CD4-positive, alpha-beta T cell treated with Interleukin-4 for 4 hours (primary cell): Measurements from ENCODE around the gene SRGAP3.

Experiments
- DNase-seq: peaks from one replicate; pipeline ENCODE4 v3.0.0-alpha.2; 2020

The SRGAP3 gene

DNA sequence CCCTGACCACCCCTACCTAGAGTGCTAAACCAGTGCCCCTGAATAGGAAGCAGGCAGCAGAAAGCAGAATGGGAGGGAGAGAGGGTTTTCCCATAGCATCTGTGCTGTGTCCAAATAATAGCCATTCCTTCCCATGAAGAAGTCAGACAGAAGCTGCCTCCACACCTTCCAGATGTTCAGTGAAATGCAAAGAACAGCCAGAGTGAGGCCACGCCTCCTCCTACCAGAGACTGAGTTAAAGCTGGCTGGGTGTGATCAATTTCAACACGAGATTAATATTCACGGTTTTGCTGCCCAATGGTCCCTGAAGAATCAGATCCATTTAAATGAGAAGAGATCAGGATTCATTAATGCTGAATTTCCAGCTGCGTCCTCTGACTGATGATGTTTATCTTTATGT lies 111.8 kb downstream of the SRGAP3 start:
- no peak for DNase-seq

DNA sequence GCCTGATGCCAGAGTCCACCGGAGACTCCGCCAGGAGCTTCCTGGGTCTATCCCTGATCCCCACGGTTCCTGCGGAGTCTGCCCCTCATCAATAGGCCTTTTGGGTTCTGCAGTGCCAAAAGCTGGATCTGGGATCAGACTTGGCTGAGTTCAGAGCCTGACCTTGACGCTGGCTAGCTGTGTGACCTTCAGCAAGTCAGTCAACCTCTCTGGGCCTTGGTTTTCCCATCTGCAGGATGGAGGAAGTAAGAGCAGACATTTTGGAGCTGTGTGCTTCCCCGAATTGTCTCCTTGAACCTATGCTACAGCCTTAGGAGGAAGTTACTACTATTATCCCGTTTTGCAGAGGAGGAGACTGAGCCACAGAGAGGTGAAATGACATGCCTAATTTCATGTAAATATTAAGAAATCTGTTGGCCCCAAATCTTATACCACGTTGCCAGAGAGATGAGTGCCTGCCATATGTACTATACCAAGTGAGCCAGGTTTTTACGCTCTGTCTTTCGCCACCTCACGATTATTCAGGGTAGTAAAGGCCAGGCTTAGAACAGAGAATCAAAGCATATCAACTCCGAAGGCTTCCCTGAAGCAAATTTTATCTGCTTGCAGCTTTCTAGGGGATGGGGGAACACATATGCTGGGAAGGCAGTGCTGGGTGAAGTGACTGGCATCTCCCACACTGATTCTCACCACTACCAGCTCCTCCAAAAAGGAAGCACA lies 112.5 kb downstream of the SRGAP3 start:
- DNase-seq: no peak

DNA sequence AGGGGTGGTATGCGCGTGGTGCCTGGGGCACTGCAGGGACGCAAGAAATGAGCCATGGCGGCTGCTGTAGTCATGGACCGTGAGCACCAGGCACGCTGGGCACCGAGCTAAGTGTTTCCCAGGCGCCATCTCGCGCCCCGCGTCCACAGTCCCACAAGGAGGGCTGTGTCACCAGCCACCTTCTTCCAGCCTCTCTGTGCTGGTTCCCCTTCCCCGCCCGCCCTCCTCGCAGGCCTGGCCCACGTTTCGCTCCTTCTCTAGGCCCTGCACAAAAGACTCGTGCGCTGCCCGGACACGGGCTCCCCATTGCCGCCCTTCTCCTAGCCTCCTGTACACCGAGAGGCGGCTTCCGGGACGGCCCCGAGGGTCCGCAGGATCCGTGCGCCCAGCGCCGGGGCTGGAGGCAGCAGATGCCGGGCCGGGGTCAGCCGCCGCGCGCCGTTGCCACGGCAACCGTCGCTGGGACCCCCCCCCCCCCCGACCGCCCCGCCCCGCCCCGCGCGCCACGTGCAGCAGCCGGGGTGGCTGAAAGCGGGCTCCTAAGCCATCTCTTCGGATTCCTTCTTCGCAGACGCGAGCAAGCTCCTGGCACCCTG lies 113.4 kb downstream of the SRGAP3 start:
- no peak for DNase-seq

DNA sequence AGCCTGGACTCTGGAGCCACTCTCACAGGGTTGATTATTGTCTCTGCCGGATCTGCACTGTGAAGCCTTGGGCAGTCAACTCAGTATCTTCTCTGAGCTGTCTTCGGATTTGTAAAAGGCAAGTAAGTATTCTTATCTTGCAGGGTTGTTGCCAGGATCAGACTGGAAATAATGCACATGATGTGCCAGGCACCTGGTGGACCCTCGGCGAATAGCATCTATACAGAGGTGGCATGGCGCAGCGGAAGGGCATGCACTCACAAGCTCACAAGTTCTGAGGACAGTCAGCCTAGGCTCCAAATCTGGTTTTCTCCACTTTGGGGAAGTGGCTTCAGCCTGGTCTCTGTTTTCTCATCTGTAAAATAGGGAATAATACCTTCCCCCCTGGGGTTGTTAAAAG lies 113.9 kb downstream of the SRGAP3 start:
- DNase-seq: no peak

GRCh38 chr3:9133656-9134055 lies 115.8 kb downstream of the SRGAP3 start:
- no peak for DNase-seq

DNA sequence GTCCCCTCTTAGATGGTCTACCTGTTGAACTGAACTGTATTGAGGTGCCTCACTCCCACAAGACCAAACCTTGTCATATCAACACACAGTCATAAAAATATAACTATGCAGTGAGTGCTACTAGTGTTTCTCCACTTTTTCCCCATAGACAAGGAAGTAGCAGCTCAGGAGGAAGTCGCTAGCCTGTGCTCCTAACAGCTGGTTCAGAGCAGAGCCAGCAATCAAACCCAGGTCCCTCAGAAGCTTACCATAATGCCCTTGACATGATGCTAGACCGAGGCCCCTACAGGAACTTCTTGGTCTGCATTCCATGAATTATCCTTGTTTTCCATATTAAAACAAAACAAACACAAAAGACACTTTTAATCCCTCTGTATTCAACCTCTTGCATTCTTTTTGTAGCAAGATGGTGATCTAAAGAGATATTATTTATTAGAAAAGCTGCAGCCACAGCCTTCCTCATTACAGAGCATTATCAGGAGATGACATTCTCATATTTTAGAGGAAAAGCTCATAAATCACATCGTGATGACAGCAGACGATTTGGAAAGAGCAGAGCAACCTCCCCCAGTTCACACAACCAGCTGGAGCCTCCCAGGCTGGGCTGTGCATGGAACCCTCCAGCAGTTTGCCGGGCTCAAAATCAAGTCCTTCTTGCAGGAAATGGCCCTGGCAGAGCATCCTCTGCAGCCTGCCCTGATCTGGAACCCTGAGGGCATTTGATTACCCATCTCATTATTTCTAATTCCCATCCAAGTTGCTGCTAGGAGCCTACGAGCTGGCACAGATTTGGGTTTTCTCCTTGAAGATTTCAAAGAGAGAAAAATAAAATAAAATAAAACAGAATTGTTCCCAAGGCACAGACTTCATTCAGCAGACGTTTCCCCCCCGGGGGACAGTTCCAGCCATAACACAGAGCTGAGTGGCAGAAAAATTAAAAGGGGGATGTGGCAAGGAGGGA lies 118.8 kb downstream of the SRGAP3 start:
- DNase-seq: no peak

DNA sequence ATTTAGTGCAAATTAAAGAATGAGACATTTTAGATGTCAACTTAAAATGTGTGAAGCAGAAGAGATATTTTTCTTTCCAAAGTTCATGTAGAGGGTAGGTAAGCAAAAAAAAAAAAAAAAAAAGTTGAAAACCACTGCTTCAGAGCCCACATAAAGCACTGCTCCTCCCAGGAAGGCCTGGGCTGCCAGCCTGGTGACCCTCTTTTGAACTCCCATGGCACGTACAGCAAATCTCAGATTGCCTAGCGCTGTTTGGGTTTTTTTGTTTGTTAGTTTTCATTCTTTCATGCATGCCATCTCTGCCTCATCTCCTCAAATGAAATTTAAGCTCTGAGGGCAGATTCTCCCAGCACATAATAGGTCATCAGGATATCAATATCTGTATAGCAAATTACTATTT lies 120.1 kb downstream of the SRGAP3 start:
- DNase-seq: no peak

DNA sequence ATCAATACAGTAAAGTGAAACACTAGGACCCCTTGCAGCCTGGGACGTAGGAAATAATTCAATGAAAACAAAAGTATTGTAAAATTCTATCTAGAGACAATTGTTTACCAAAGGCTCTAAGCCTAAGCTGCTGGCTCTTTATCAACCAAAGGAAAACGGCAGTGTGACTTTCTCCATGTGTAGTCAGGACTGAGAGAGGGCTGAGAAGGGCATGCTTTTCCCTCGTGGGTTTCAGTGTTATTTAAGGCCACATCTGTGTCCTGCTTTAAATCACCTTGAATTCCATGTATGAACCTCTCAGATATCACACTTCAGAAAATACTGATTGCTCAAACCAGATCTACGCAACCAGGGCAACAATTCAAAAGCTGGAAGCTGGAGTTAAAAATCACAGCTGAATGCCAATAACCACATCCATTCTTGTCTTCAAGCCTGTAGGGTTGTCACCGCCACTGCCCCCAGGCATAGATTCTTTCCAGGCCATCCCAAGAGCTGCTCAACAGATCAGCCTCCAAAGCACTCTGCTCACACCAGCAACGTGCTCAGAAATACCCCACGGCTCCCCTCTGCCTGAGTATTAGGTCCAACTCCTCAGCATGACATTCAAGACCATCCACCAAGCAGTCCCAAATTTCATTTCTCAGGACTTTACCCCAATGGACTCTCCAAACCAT lies 124.0 kb downstream of the SRGAP3 start:
- DNase-seq: no peak

DNA sequence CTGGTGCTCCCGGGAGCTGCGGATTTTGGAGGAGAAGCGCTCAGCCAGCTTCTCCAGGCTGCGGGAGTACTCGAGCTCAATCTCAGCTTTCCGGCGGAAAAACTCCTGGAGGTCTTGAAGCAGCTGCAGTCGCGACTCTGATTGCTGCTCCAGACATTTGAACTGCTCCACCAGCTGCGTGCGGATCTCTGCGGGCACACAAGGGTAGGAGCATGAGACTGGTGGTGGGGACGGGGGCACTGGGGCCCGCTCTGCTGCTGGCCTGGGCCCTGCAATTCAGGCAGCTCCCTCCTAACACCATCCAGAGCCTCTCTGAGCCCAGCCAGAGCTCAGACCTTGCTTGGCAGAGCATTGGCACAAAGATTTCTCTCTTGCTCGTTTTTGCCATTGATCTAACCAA lies 124.7 kb downstream of the SRGAP3 start:
- DNase-seq: no peak

- DNase-seq: no peak
Observed at GRCh38 chr3:9123840-9124239, 125.6 kb downstream of the SRGAP3 start.

DNA sequence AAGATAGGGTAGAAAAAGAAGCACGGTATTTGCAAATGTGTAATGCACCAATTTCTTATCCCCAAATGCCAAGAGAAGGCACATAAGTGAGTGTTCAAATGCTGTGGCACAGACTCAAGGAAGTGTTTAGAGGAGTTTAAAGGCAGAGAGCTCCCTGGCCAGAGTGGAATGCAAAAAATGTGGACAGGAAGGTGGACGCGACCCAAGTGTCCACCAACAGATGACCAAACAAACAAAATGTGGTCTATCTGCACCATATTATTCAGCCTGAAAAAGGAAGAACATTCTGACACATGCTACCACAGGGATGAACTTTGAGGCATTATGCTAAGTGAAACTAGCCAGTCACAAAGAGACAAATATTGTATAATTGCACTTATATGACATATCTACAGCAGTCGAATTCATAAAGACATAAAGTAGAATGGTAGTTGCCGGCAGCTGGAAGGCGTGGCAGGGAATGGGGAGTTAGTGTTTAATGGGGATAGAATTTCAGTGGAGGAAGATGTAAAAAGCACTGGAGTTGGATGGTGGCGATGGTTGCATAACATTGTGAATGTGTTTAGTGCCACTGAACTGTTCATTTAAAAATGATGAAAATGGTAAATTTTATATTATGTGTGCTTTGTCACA lies 126.6 kb downstream of the SRGAP3 start:
- DNase-seq: no peak

GRCh38 chr3:9121366-9122001 lies 128.0 kb downstream of the SRGAP3 start:
- DNase-seq: no peak

GRCh38 chr3:9119331-9119730 lies 130.1 kb downstream of the SRGAP3 start:
- no peak for DNase-seq

GRCh38 chr3:9118222-9118621 lies 131.2 kb downstream of the SRGAP3 start:
- DNase-seq: no peak

- no peak for DNase-seq
Observed at GRCh38 chr3:9117220-9117619, 132.2 kb downstream of the SRGAP3 start.

DNA sequence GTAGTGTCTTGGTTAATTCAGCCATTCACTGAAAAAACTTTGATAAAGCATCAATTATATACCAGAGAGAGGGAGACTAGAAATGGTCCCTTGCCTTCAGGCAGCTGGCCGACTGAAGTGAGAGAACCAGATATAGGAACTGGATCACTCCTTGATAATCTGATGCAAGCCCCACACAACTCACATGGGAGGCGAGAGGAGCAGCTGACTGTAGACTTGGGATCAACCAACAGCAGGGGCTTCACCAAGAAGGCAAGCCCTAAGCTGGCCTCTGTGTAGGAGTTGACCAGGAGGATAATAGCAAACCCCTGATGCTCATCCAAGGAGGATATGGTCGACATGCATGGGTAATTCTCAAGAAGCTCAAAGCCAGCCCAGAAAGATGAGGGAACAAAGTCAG lies 133.1 kb downstream of the SRGAP3 start:
- DNase-seq: no peak

DNA sequence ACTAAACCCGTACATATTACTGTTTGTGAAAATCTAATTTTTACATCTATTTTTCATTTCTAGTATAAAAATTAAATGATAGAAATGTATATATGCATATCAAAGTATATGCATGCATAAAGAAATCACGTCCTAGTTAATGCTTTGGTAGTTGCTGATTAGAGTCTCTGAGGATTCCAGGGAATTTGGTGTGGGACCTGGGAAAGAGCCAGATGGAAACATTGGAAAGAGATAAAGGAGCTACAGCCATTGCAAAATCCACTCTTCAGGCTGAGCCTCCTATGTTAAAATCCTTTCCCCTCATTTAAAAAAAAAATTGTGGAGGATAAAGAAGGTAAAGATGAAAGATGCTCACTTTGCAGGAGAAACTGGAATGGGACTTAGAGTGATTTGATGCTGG lies 134.1 kb downstream of the SRGAP3 start:
- no peak for DNase-seq

DNA sequence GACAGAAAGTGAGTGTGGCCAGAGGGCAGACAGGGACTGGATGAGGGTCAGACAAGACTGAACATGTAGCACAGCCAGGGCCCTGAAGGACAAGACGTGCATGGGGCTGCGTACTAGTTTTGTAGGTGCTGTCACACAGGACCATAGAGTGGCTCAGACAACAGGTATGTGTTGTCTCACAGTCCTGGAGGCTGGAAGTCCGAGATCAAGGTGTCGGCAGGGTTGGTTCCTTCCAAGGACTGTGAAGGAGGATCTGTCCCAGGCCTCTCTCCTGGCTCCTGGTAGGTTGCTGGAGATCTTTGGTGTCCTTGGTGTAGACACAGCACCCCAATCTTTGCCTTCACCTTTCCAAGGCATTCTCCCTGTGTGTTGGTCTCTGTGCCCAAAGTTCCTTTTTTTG lies 136.4 kb downstream of the SRGAP3 start:
- no peak for DNase-seq

DNA sequence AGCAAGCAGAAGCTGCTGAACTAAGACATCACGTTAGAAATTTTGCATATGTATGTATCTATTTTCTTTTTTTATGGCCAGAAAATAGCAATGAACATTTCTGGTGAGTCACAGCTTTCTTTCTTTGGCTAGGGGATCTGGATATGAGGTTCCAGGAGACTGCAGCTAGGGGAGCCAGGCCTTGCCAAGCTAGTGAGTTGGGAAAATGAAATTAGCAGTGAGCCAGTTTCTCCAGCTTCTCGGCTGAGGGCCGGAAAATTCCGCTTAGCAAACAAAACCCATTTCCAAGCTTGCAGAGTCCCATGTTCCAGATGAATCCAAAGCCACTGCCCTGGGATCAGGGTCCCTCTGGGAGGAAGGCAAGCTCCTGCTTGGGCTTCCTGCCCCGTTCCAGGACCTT lies 137.6 kb downstream of the SRGAP3 start:
- no peak for DNase-seq

DNA sequence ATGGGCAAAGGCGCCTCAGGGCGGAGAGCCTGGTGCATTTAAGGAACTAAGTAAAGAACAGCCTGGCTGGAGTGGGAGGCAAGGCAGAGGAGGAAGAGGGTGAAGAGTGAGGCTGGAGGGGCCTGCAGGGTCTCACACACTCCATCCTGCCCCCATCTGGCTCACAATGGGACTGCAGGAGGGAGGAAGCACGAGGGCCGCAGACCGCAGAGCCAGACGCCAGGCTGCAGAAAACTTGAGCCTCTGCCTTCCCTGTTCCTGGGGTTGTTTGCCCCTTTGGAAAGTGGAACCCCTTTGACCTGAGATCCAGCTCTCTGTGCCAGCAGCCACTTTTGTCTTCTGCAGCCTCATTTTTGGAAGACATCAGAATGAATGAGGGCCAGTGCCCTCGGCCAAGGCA lies 138.0 kb downstream of the SRGAP3 start:
- DNase-seq: no peak

DNA sequence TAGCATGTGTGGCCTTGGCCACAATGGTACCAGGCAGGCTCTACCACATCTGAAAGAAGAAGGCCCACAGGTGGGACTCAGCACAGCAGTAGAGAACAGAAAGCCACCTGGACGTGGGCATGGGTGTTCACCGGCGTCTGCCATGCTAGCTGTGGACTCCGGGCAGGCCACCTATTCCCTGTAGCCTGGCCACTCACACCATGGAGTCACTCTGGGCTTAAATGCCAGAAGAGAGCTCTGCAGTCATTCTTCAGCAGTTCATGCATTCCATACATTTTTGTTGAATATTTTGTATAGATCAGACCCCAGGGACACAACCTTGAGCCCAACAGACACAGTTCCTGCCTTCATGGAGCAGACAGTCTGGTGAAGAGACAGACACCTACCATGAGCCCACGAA lies 138.6 kb downstream of the SRGAP3 start:
- DNase-seq: no peak

GRCh38 chr3:9110316-9110715 lies 139.1 kb downstream of the SRGAP3 start:
- DNase-seq: no peak
